Measurements from ENCODE around the gene SCARB1. TPM values are rescaled to one million over a fixed set of nuclear protein-coding genes. Genes with fewer than 3 reads are reported as not detected.

SCARB1 gene
- total RNA-seq, 4 donors from 2014 or later, result 8.3 to 24.1 (median 13.0) TPM

DNA sequence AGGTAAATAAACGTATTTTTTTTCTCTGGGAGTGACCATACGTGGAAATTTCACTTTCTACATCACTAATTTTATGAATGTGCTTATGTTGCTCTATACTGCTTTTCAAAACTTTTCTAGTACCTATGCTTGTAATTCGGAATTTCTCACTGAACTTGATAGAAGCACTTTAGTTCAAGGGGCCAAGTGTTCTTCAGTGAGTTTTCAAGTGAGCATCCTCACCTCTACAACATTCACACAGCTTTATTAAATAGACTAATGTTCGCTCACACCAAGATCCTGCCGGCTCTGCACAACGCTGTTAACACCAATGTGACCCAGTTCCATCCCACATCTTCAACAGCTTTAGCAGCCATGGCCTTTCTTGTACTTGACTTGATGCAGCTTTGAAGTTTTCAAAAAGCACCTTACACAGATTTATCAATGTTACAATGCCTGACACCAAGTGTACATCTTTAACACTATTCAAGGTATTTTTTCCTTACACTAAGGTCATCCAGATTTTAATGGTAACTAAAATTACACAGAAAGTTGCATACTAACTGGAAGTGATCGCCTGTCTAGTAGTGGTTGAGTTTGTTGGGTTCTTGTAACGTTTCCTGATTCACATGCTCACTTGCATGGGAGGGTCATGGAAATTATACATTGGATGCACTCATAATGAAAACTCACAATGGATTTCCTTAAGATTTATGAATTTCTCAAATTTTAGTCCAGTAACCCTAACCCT is 46.3 kb upstream of the SCARB1 start:
- intact Hi-C loops (cut with DNase I), result loop anchor here (10.0 kb wide), 1 partner anchor 525 kb away; no protein-coding TSS in a partner anchor
- 60% methylated on average over 8 of the region's 8 CpGs for WGBS
- peaks cover 0 to 4% (median 0%) of the 10 kb centered on the region in 4 donors for H3K27me3 ChIP-seq
- H3K27ac ChIP-seq (replicated peaks in 1 of 4), result peak overlapping the region; percentile 70 to 80 (median 73)
- DNase-seq (ENCODE audit: extremely low spot score), result no peak
- peaks cover 13 to 36% (median 26%) of the 10 kb centered on the region in 4 donors for H3K36me3 ChIP-seq
- H3K4me3 ChIP-seq, result peak overlapping the region; percentile 37 to 55 (median 40)
- TF ChIP-seq POLR2A (IDR thresholded peaks at IDR 0.05; ENCODE audit: low read depth) (peak; percentile 7), EP300 (IDR thresholded peaks at IDR 0.05) (no peak)
- H3K4me1 ChIP-seq, result peaks cover 27 to 55% (median 53%) of the 10 kb centered on the region in 4 donors
- peaks cover 0 to 3% (median 0%) of the 10 kb centered on the region in 4 donors for H3K9me3 ChIP-seq

GRCh38 chr12:124906606-124907261 is 43.1 kb upstream of the SCARB1 start:
- Histone ChIP-seq H3K27ac (replicated peaks in 1 of 4) (peak overlapping the region in 2 of 4 donors; percentile 40 to 64), H3K36me3 (peaks cover 12 to 15% (median 13%) of the 10 kb centered on the region in 4 donors), H3K9me3 (no peaks in the 10 kb centered on the region), H3K27me3 (no peaks in the 10 kb centered on the region), H3K4me1 (peaks cover 36 to 69% (median 59%) of the 10 kb centered on the region in 4 donors), H3K4me3 (no peak overlapping the region)
- peak; percentile 96 for DNase-seq (ENCODE audit: extremely low spot score)
- peak; percentile 61 to 72 for TF ChIP-seq POLR2AphosphoS5 (IDR thresholded peaks at IDR 0.05)
- TF ChIP-seq, protein P1, sequence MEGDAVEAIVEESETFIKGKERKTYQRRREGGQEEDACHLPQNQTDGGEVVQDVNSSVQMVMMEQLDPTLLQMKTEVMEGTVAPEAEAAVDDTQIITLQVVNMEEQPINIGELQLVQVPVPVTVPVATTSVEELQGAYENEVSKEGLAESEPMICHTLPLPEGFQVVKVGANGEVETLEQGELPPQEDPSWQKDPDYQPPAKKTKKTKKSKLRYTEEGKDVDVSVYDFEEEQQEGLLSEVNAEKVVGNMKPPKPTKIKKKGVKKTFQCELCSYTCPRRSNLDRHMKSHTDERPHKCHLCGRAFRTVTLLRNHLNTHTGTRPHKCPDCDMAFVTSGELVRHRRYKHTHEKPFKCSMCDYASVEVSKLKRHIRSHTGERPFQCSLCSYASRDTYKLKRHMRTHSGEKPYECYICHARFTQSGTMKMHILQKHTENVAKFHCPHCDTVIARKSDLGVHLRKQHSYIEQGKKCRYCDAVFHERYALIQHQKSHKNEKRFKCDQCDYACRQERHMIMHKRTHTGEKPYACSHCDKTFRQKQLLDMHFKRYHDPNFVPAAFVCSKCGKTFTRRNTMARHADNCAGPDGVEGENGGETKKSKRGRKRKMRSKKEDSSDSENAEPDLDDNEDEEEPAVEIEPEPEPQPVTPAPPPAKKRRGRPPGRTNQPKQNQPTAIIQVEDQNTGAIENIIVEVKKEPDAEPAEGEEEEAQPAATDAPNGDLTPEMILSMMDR (IDR thresholded peaks at IDR 0.05), result peak; percentile 96 to 99 (median 98)
- no peak for TF ChIP-seq POLR2A (IDR thresholded peaks at IDR 0.05; ENCODE audit: low read depth)
- no peak for TF ChIP-seq EP300 (IDR thresholded peaks at IDR 0.05)
- WGBS, result 0% methylated on average over 2 of the region's 2 CpGs
- intact Hi-C loops (cut with DNase I), result loop anchor here (1.0 kb wide), 1 partner anchor 34 kb away; no protein-coding TSS in a partner anchor

GRCh38 chr12:124904306-124905098 is 40.8 kb upstream of the SCARB1 start:
- Histone ChIP-seq H3K9me3 (no peaks in the 10 kb centered on the region), H3K27ac (replicated peaks in 1 of 4) (peak overlapping the region; percentile 67 to 83 (median 72)), H3K4me1 (peaks cover 17 to 47% (median 37%) of the 10 kb centered on the region in 4 donors), H3K4me3 (peak overlapping the region in 3 of 4 donors; percentile 5 to 25 (median 10)), H3K27me3 (no peaks in the 10 kb centered on the region), H3K36me3 (no peaks in the 10 kb centered on the region)
- peak; percentile 83 to 94 for TF ChIP-seq POLR2AphosphoS5 (IDR thresholded peaks at IDR 0.05)
- peak; percentile 3 for TF ChIP-seq EP300 (IDR thresholded peaks at IDR 0.05)
- TF ChIP-seq POLR2A (IDR thresholded peaks at IDR 0.05; ENCODE audit: low read depth), result no peak
- TF ChIP-seq, protein P1 (IDR thresholded peaks at IDR 0.05), result no peak
- peak; percentile 96 for DNase-seq (ENCODE audit: extremely low spot score)
- 25% methylated on average over 14 of the region's 15 CpGs for WGBS
- intact Hi-C loops (cut with DNase I), result loop anchor here (5.0 kb wide), 1 partner anchor 867 kb away; no protein-coding TSS in a partner anchor

DNA sequence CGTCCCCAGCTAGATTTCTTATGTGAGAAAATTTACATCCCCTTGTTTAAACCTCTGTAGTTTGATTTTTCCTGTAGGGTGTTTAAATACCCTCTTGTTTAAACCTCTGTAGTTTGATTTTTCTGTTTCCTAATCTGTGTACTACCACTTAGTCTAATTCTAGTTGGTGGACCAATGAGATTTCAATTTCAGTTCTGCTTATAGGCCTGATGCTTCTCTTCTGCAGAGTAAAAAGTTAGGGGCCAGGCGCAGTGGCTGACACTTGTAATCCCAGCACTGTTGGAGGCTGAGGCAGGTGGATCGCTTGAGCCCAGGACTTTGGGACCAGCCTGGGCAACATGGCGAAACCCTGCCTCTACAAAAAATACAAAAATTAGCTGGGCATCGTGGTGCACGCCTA is 39.3 kb upstream of the SCARB1 start:
- DNase-seq (ENCODE audit: extremely low spot score), result no peak
- Histone ChIP-seq H3K4me3 (no peak overlapping the region), H3K36me3 (no peaks in the 10 kb centered on the region), H3K9me3 (no peaks in the 10 kb centered on the region), H3K4me1 (peaks cover 23 to 55% (median 42%) of the 10 kb centered on the region in 4 donors), H3K27ac (replicated peaks in 1 of 4) (no peak overlapping the region), H3K27me3 (no peaks in the 10 kb centered on the region)
- intact Hi-C loops (cut with DNase I), result loop anchor here (5.0 kb wide), 1 partner anchor 866 kb away; no protein-coding TSS in a partner anchor
- WGBS, result 93% methylated on average over 6 of the region's 6 CpGs
- TF ChIP-seq POLR2A (IDR thresholded peaks at IDR 0.05; ENCODE audit: low read depth) (no peak), POLR2AphosphoS5 (IDR thresholded peaks at IDR 0.05) (no peak), EP300 (IDR thresholded peaks at IDR 0.05) (no peak)
- TF ChIP-seq, protein P1 (IDR thresholded peaks at IDR 0.05), result no peak

Data from esophagus muscularis mucosa (tissue), 4 donors.